Liver (tissue), 9 donors: ENCODE data around the gene NUDCD2. TPM values are rescaled to one million over a fixed set of nuclear protein-coding genes. Genes with fewer than 3 reads are reported as not detected.

Experiments
- DNase-seq: peaks from one replicate; pipeline ENCODE4 v3.0.0-alpha.2; 2017; ENCODE audit warnings: low spot score
- H3K27ac ChIP-seq, 2 donors: one replicate each; pipeline ENCODE4 v1.7.0; 2013; ENCODE audit warnings: inconsistent platforms in 2 of 2, low read length in 2 of 2, control low read depth in 1 of 2, low read depth in 1 of 2, mild to moderate bottlenecking in 1 of 2
- H3K27me3 ChIP-seq, 4 donors: one replicate each; pipeline versions ENCODE4 v1.6.1 to v1.7.0; 2013; ENCODE audit warnings: low read length in 3 of 4, inconsistent platforms in 1 of 4, mild to moderate bottlenecking in 1 of 4, moderate library complexity in 1 of 4; ENCODE audit not compliant: control insufficient read depth in 4 of 4, insufficient read depth in 4 of 4
- H3K36me3 ChIP-seq, 4 donors: one replicate each; pipeline versions ENCODE4 v1.6.1 to v1.7.0; 2013; ENCODE audit warnings: low read length in 3 of 4, mild to moderate bottlenecking in 3 of 4, low read depth in 1 of 4, moderate library complexity in 1 of 4; ENCODE audit not compliant: control insufficient read depth in 4 of 4, insufficient read depth in 3 of 4
- H3K4me1 ChIP-seq, 4 donors: one replicate each; pipeline versions ENCODE4 v1.6.1 to v1.7.0; 2013; ENCODE audit warnings: low read length in 3 of 4, mild to moderate bottlenecking in 3 of 4, moderate library complexity in 1 of 4; ENCODE audit not compliant: control insufficient read depth in 4 of 4, insufficient read depth in 4 of 4
- H3K4me3 ChIP-seq, 3 donors: one replicate each; pipeline versions ENCODE4 v1.6.1 to v1.7.0; 2013; ENCODE audit warnings: low read length in 3 of 3, control low read depth in 1 of 3, low read depth in 1 of 3, mild to moderate bottlenecking in 1 of 3
- H3K9ac ChIP-seq, 2 donors: one replicate each; pipeline ENCODE4 v1.7.0; 2013; ENCODE audit warnings: low read length in 2 of 2, mild to moderate bottlenecking in 2 of 2, moderate library complexity in 2 of 2, control low read depth in 1 of 2, low read depth in 1 of 2
- H3K9me3 ChIP-seq, 4 donors: one replicate each; pipeline versions ENCODE4 v1.6.1 to v1.7.0; 2013; ENCODE audit warnings: low read length in 3 of 4; ENCODE audit not compliant: control insufficient read depth in 4 of 4
- CTCF ChIP-seq: fragments of 150-350 bp; IDR thresholded peaks from 2 replicates; pipeline ENCODE4 v1.5.1; 2017; ENCODE audit warnings: improper control_type of control experiment, low read depth, low read length; ENCODE audit not compliant: missing input control
- EGR1 ChIP-seq, 2 donors: IDR thresholded peaks; 2 replicates each; pipeline ENCODE4 v1.6.1; 2016 to 2018; ENCODE audit warnings: antibody characterized with exemption in 2 of 2, low read depth in 2 of 2
- FOXA1 ChIP-seq: IDR thresholded peaks from 2 replicates; pipeline ENCODE4 v1.6.1; 2016; ENCODE audit warnings: antibody characterized with exemption
- FOXA2 ChIP-seq: IDR thresholded peaks from 2 replicates; pipeline ENCODE4 v1.6.1; 2016; ENCODE audit warnings: antibody characterized with exemption
- GABPA ChIP-seq, 2 donors: IDR thresholded peaks in 1 of 2; conservative IDR thresholded peaks in 1 of 2; 2 replicates each; pipeline ENCODE4 v1.6.1; 2016; ENCODE audit warnings: antibody characterized with exemption in 2 of 2, mild to moderate bottlenecking in 1 of 2, moderate library complexity in 1 of 2
- HNF4A ChIP-seq, 2 donors: conservative IDR thresholded peaks; 2 replicates each; pipeline ENCODE4 v1.6.1; 2016; ENCODE audit warnings: antibody characterized with exemption in 2 of 2, mild to moderate bottlenecking in 2 of 2
- HNF4G ChIP-seq: IDR thresholded peaks from 2 replicates; pipeline ENCODE4 v1.6.1; 2016; ENCODE audit warnings: antibody characterized with exemption
- JUND ChIP-seq, 2 donors: IDR thresholded peaks; 2 replicates each; pipeline ENCODE4 v1.6.1; 2016; ENCODE audit warnings: antibody characterized with exemption in 2 of 2
- NR2F2 ChIP-seq: IDR thresholded peaks from 2 replicates; pipeline ENCODE4 v1.6.1; 2016; ENCODE audit warnings: antibody characterized with exemption
- RAD21 ChIP-seq, 2 donors: IDR thresholded peaks; 2 replicates each; pipeline ENCODE4 v1.6.1; 2016; ENCODE audit warnings: antibody characterized with exemption in 2 of 2, mild to moderate bottlenecking in 2 of 2
- RXRA ChIP-seq, 2 donors: IDR thresholded peaks; 2 replicates each; pipeline ENCODE4 v1.6.1; 2017 to 2018; ENCODE audit warnings: antibody characterized with exemption in 2 of 2, mild to moderate bottlenecking in 1 of 2
- SP1 ChIP-seq: IDR thresholded peaks from 2 replicates; pipeline ENCODE4 v1.6.1; 2018; ENCODE audit warnings: antibody characterized with exemption, mild to moderate bottlenecking
- TAF1 ChIP-seq: conservative IDR thresholded peaks from 2 replicates; pipeline ENCODE4 v1.6.1; 2016; ENCODE audit warnings: antibody characterized with exemption, mild to moderate bottlenecking
- WGBS: extraction: QIAGEN DNeasy Blood & Tissue Kit; methylation state at CpG from one replicate; pipeline ENCODE4 v1.1.7; 2013; 5-methylcytosine and 5-hydroxymethylcytosine counted together
- polyA plus RNA-seq, 2 donors: library from polyadenylated mRNA; stranded (reverse) in 1 of 2; unstranded in 1 of 2; fragments of 200-250 nt in 1 of 2; fragments of >200 nt in 1 of 2; fragmentation: Nextera tagmentation in 1 of 2; extraction: Ambion mirVana in 1 of 2; gene quantifications; one replicate each; pipeline versions ENCODE4 v1.2.1 to v1.2.3, GENCODE V29; 2013 to 2015
- total RNA-seq, 2 donors: library from RNA; depleted of rRNA; stranded (reverse); fragments of >200 nt; gene quantifications; one replicate each; pipeline ENCODE4 v1.2.3, GENCODE V29; 2014
- TF ChIP-seq, protein P1 (sequence below): IDR thresholded peaks from 2 replicates; pipeline ENCODE4 v1.6.1; 2016; ENCODE audit warnings: antibody characterized with exemption
- donor health status: healthy.
- donor health status: healthy.
- donor health status: healthy.
- donor health status: healthy.
- donor health status: healthy.

Gene NUDCD2
- total and polyA plus RNA-seq, 4 donors: 1.8 to 32.0 (median 4.3) TPM

GRCh38 chr5:163497315-163497714, 37.4 kb upstream of the NUDCD2 start:
- TF ChIP-seq HNF4A (conservative IDR thresholded peaks at IDR 0.05) (peak; percentile 29 to 49), FOXA1 (no peak), JUND (IDR thresholded peaks at IDR 0.05) (no peak)
- 54% methylated on average over 3 of the region's 3 CpGs for WGBS
- Histone ChIP-seq H3K9me3 (no peaks in the 10 kb centered on the region), H3K27me3 (no peaks in the 10 kb centered on the region), H3K4me1 (peaks cover 0 to 16% (median 11%) of the 10 kb centered on the region in 4 donors), H3K4me3 (no peak overlapping the region), H3K9ac (no peak overlapping the region), H3K36me3 (no peaks in the 10 kb centered on the region), H3K27ac (no peak overlapping the region)
- no peak for DNase-seq

GRCh38 chr5:163496286-163496685, 36.4 kb upstream of the NUDCD2 start:
- no peaks in the 10 kb centered on the region for H3K9me3 ChIP-seq
- H3K27me3 ChIP-seq: no peaks in the 10 kb centered on the region
- 97% methylated on average over 1 of the region's 1 CpG for WGBS
- peaks cover 0 to 15% (median 11%) of the 10 kb centered on the region in 4 donors for H3K4me1 ChIP-seq
- no peak for DNase-seq
- H3K9ac ChIP-seq: no peak overlapping the region
- no peak overlapping the region for H3K4me3 ChIP-seq
- no peak overlapping the region for H3K27ac ChIP-seq
- TF ChIP-seq NR2F2 (no peak), GABPA (IDR thresholded peaks at IDR 0.05 in 1 of 2, conservative IDR thresholded peaks at IDR 0.05 in 1 of 2) (no peak), HNF4G (no peak), RXRA (IDR thresholded peaks at IDR 0.05) (no peak), EGR1 (IDR thresholded peaks at IDR 0.05; ENCODE audit: low read depth in 2 of 2) (no peak), TAF1 (no peak)
- no peaks in the 10 kb centered on the region for H3K36me3 ChIP-seq

- Histone ChIP-seq H3K36me3 (no peaks in the 10 kb centered on the region), H3K4me1 (peaks cover 0 to 10% (median 8%) of the 10 kb centered on the region in 4 donors), H3K9me3 (no peaks in the 10 kb centered on the region), H3K4me3 (no peak overlapping the region), H3K9ac (peak overlapping the region in 1 of 2 donors; percentile 19), H3K27me3 (no peaks in the 10 kb centered on the region), H3K27ac (peak overlapping the region in 1 of 2 donors; percentile 64)
- no peak for DNase-seq
- TF ChIP-seq HNF4A (conservative IDR thresholded peaks at IDR 0.05) (peak; percentile 44 to 61), RAD21 (IDR thresholded peaks at IDR 0.05) (no peak)
- 45% methylated on average over 3 of the region's 3 CpGs for WGBS
Measured at GRCh38 chr5:163489745-163490075, 29.8 kb upstream of the NUDCD2 start.

GRCh38 chr5:163489055-163489744, 29.3 kb upstream of the NUDCD2 start:
- H3K27ac ChIP-seq: peak overlapping the region in 1 of 2 donors; percentile 64
- peak overlapping the region in 1 of 2 donors; percentile 19 for H3K9ac ChIP-seq
- no peaks in the 10 kb centered on the region for H3K36me3 ChIP-seq
- 74% methylated on average over 6 of the region's 6 CpGs for WGBS
- H3K27me3 ChIP-seq: no peaks in the 10 kb centered on the region
- TF ChIP-seq FOXA2: no peak
- TF ChIP-seq EGR1 (IDR thresholded peaks at IDR 0.05; ENCODE audit: low read depth in 2 of 2): no peak
- peak; percentile 23 for TF ChIP-seq CTCF
- TF ChIP-seq SP1: no peak
- peak; percentile 55 to 59 for TF ChIP-seq RAD21 (IDR thresholded peaks at IDR 0.05)
- no peak for TF ChIP-seq JUND (IDR thresholded peaks at IDR 0.05)
- TF ChIP-seq, protein P1, sequence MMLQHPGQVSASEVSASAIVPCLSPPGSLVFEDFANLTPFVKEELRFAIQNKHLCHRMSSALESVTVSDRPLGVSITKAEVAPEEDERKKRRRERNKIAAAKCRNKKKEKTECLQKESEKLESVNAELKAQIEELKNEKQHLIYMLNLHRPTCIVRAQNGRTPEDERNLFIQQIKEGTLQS: no peak
- TF ChIP-seq RXRA (IDR thresholded peaks at IDR 0.05): no peak
- TF ChIP-seq HNF4A (conservative IDR thresholded peaks at IDR 0.05): peak in 1 of 2 donors; percentile 9
- no peaks in the 10 kb centered on the region for H3K9me3 ChIP-seq
- DNase-seq: no peak
- no peak overlapping the region for H3K4me3 ChIP-seq
- H3K4me1 ChIP-seq: peaks cover 0 to 10% (median 8%) of the 10 kb centered on the region in 4 donors
